Neural crest cell (in vitro differentiated cells): ENCODE measurements around the gene NR5A1. TPM values are rescaled to one million over a fixed set of nuclear protein-coding genes. Genes with fewer than 3 reads are reported as not detected.

Source experiments
- DNase-seq: peaks from one replicate; pipeline ENCODE4 v3.0.0; 2021; ENCODE audit warnings: low read depth, mixed read lengths, low spot score
- H3K27ac Mint-ChIP-seq: one replicate; pipeline ENCODE4 v1.8.0; 2021; ENCODE audit warnings: mild to moderate bottlenecking, mixed read lengths; ENCODE audit not compliant: unreplicated experiment
- H3K27me3 Mint-ChIP-seq: 2 replicates; pipeline ENCODE4 v1.8.0; 2021; ENCODE audit warnings: low read depth, mild to moderate bottlenecking, mixed read lengths
- H3K36me3 Mint-ChIP-seq: 2 replicates; pipeline ENCODE4 v1.8.0; 2021; ENCODE audit warnings: low read depth, mild to moderate bottlenecking, mixed read lengths
- H3K4me1 Mint-ChIP-seq: 2 replicates; pipeline ENCODE4 v1.8.0; 2021; ENCODE audit warnings: mixed read lengths
- H3K4me3 Mint-ChIP-seq: one replicate; pipeline ENCODE4 v1.8.0; 2021; ENCODE audit warnings: mild to moderate bottlenecking, mixed read lengths
- H3K9me3 Mint-ChIP-seq: 2 replicates; pipeline ENCODE4 v1.8.0; 2021; ENCODE audit warnings: mixed read lengths
- total RNA-seq: library from RNA; stranded (reverse); gene quantifications from 2 replicates; pipeline ENCODE4 v1.2.1, GENCODE V29; 2021
- TF ChIP-seq, protein P1 (sequence below): fragments of 200-600 bp; sonication (generic); conservative IDR thresholded peaks from 2 replicates; pipeline ENCODE4 v1.5.0; 2021; ENCODE audit warnings: antibody characterized with exemption, mild to moderate bottlenecking

NR5A1 gene
- total RNA-seq, 1 donor from 2014 or later = 0.35 TPM

DNA sequence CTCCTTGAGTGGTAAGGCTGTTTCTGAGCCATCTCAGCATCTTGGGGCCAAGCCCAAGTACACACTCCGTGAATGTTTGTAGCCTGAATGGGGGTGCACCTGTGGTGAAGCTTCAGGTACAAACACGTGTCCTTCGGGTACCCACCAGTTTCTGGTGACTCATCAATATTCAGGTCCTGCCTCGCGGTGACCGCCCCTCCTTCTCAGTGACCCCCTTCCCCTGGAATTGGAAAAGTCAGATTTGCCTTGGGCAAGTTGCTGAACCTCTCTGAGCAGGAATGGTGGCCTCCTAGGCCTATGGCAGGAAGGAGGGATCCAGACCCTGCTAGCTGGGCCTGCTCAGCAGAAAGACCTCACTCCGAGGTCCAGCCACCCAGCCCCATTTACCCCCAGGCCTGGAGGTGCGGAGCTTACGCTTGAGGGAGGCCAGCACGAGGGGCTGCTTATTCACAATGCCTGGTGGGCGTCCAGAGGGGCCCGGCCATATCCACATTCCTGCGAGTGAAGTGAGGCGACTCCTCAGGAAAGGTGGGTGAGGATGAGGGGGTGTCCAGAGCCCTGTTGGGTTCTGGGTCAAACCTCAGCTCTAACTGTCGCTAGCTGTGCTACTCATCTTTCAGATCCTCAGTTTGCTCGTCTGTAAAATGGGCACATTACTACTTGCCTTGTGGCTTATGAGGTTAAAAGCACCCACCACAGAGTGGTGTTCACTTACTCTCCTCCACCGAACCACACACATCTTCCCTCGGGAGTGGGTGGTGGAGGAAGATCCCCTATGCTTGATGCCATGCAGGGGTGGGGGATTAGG, 49.9 kb downstream of the NR5A1 start:
- H3K36me3 Mint-ChIP-seq = no peaks in the 10 kb centered on the region
- DNase-seq = no peak
- peaks cover 5% of the 10 kb centered on the region for H3K9me3 Mint-ChIP-seq
- H3K27me3 Mint-ChIP-seq = peaks cover 49% of the 10 kb centered on the region
- peak overlapping the region; percentile 7 for H3K27ac Mint-ChIP-seq
- no peak overlapping the region for H3K4me3 Mint-ChIP-seq
- no peaks in the 10 kb centered on the region for H3K4me1 Mint-ChIP-seq
- TF ChIP-seq, protein P1, sequence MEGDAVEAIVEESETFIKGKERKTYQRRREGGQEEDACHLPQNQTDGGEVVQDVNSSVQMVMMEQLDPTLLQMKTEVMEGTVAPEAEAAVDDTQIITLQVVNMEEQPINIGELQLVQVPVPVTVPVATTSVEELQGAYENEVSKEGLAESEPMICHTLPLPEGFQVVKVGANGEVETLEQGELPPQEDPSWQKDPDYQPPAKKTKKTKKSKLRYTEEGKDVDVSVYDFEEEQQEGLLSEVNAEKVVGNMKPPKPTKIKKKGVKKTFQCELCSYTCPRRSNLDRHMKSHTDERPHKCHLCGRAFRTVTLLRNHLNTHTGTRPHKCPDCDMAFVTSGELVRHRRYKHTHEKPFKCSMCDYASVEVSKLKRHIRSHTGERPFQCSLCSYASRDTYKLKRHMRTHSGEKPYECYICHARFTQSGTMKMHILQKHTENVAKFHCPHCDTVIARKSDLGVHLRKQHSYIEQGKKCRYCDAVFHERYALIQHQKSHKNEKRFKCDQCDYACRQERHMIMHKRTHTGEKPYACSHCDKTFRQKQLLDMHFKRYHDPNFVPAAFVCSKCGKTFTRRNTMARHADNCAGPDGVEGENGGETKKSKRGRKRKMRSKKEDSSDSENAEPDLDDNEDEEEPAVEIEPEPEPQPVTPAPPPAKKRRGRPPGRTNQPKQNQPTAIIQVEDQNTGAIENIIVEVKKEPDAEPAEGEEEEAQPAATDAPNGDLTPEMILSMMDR = no peak

- H3K36me3 Mint-ChIP-seq = no peaks in the 10 kb centered on the region
- peaks cover 5% of the 10 kb centered on the region for H3K9me3 Mint-ChIP-seq
- H3K4me1 Mint-ChIP-seq = peaks cover 1% of the 10 kb centered on the region
- no peak overlapping the region for H3K4me3 Mint-ChIP-seq
- DNase-seq = no peak
- peak overlapping the region; percentile 7 for H3K27ac Mint-ChIP-seq
- TF ChIP-seq, protein P1 = no peak
- peaks cover 51% of the 10 kb centered on the region for H3K27me3 Mint-ChIP-seq
Measured at GRCh38 chr9:124456341-124457078, 50.7 kb downstream of the NR5A1 start.

DNA sequence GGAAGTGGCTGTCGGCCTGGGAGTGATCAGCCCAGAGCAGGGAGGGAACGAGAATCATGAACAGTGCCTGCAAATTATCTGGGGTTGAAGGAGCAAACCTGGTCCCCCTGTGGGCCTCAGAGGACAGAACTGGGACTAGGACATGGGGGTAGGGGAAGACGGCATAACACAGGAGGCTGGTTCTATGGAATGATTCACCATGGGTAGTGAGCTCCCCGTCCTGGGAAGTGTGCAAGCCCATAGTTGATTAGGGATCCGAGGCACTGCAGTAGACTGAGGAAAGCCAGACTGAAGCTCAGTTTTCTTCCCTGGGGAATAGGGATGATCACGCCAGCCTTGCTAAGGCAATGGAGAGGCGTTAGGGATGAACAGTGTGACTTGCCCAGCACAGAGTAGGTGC, 51.4 kb downstream of the NR5A1 start:
- TF ChIP-seq, protein P1 = no peak
- Mint-ChIP-seq H3K36me3 (no peaks in the 10 kb centered on the region), H3K27me3 (peaks cover 52% of the 10 kb centered on the region), H3K9me3 (peaks cover 5% of the 10 kb centered on the region), H3K4me1 (peaks cover 3% of the 10 kb centered on the region), H3K27ac (no peak overlapping the region), H3K4me3 (no peak overlapping the region)
- DNase-seq = no peak

DNA sequence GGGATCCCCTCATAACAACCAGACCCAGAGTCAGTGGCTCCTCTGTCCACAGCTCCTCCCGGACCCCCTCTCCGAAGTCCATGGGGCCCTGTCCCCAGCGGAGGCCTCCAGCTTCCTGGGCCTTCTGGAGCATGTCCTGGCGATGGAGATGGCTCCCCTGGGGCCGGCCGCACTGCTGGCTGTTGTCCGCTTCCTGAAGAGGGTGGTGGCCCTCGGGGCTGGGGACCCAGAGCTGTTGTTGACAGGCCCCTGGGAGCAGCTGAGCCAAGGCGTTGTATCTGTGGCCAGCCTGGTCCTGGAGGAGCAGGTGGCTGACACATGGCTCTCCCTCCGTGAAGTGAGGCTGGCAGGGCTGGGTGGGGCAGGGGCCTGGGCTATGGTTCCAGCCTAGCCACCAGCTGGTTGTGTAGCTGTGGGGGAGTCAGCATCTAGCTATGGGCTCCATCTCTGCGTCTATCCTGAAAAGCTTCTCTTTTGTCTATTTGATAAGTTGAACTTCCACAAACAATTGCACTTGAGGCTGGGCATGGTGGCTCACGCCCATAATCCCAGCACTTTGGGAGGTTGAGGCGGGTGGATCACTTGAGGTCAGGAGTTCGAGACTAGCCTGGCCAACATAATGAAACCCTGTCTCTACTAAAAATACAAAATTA, 52.3 kb downstream of the NR5A1 start:
- no peak overlapping the region for H3K27ac Mint-ChIP-seq
- H3K27me3 Mint-ChIP-seq = peaks cover 54% of the 10 kb centered on the region
- H3K9me3 Mint-ChIP-seq = no peaks in the 10 kb centered on the region
- H3K4me1 Mint-ChIP-seq = peaks cover 8% of the 10 kb centered on the region
- no peak overlapping the region for H3K4me3 Mint-ChIP-seq
- H3K36me3 Mint-ChIP-seq = no peaks in the 10 kb centered on the region
- no peak for DNase-seq
- TF ChIP-seq, protein P1 = no peak

DNA sequence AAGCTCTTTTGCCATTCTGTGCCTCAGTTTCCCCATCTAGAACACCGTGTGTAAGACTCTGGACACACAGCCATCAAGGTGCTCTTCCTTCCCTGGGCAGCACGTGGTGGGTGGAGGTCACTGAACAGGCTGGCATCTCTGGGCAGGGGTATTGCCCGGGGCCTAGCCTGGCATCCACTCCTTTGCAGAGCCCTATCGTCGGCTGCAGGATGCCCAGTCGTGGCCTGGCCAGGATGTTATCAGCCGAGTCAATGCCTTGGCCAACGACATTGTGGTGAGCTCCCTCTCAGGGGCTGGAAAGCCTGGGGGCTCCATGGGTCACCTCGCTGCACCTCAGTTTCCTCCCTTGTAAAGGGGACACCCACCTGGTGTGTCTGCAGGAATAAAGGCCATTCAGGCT, 52.9 kb downstream of the NR5A1 start:
- TF ChIP-seq, protein P1 = no peak

More for the DNA sequence above, 52.9 kb downstream of the NR5A1 start:
- Mint-ChIP-seq H3K27ac (no peak overlapping the region), H3K4me1 (peaks cover 8% of the 10 kb centered on the region), H3K36me3 (no peaks in the 10 kb centered on the region), H3K9me3 (no peaks in the 10 kb centered on the region), H3K4me3 (no peak overlapping the region), H3K27me3 (peaks cover 58% of the 10 kb centered on the region)
- no peak for DNase-seq
